8988T (cell line): Measurements from ENCODE around the gene TUBA3C.
"Not testable (repeated sequence)": the region's sequence is repeated elsewhere in the genome, so short reads cannot be mapped to it uniquely, and the experiment has no call there.

Source experiments
- DNase-seq: peaks from one replicate; pipeline ENCODE4 v3.0.0; 2011

Gene TUBA3C

GRCh38 chr13:19181621-19182485 is at the start of gene TUBA3C:
Gene TUBA3C (minus strand): TSS chr13:19181824. CDS start chr13:19181747, 77 bp downstream.
- DNase-seq, result no peak

DNA sequence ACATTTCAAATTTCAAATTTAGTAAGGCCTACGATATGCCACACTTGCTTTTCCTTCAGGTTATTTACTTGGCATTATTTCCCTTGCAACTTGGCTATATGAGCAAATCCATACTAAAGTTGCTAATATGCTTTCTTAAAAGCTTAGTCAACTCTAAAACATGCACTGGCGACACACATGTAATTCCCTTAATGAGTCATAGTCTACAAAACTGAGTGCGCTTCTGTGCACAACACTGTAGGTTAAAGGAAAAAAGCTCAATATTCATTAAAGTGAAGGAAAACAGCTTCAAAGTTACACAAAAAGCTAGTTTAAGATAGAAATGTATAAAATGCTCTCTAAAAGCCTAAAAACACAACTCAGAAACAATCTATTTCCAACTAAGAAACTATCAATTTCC is 25.8 kb upstream of the TUBA3C start:
- not testable (repeated sequence) for DNase-seq

- not testable (repeated sequence) for DNase-seq
Observed at GRCh38 chr13:19192622-19193021, 11.0 kb upstream of the TUBA3C start.

DNA sequence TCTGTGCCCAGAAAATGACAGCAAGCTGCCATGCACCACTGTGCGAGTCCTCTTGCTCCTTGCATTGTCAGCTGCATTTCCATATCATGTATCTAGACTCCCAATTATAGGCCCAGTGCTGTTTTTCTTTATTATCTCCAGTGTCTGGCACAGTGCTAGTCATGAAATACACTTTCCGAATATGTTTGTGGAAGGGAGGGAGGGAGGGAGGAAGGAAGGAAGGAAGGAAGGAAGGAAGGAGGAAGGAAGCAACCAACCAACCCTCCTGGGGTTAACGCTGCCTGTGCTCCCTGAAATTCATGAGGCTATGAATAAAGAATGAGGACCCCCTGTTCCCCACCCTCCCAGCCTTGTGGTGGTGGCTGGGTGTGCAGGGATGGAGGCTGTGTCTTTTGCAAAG is 8.3 kb upstream of the TUBA3C start:
- DNase-seq, result not testable (repeated sequence)

GRCh38 chr13:19189368-19189767 is 7.7 kb upstream of the TUBA3C start:
- not testable (repeated sequence) for DNase-seq

- DNase-seq, result no peak
Observed at GRCh38 chr13:19185865-19186645, 4.4 kb upstream of the TUBA3C start.

GRCh38 chr13:19185086-19185864 is 3.7 kb upstream of the TUBA3C start:
- DNase-seq, result no peak

DNA sequence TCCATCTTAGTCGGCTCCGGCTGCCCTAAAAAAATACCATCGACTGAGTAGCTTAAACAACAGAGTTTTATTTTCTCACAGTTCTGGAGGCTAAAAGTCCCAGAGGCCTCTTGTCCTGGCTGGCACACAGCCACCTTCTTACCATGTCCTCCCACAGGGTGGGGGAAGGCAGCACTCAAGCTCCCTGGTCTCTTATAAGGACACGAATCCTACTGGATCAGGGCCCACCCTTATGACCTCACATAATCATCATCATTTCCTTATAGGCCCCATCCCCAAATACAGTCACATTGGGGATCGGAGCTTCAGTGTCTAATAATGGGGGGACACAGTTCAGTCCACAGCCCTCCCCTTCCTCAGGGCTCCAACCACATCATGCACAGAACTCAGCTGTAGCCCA is 2.6 kb upstream of the TUBA3C start:
- no peak for DNase-seq

DNA sequence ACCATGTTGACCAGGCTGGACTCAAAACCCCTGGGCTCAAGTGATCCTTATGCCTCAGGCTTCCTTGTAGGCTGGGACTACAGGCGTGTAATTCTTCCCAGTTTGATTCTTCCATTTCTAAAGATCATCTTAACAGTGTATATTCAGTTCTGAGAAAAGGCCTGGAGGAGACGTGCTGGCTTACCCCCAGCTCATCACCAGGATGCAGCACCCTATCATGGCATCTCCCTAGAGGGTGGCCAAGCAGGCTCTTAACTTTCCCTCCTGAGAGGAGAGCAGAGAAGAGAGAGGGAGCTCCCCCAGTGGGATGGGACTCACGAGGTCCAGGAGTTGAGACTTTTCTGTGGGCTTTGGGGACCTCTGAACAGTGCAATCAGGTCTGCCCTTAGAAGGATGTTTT is 2.1 kb upstream of the TUBA3C start:
- no peak for DNase-seq

- DNase-seq, result no peak
Observed at GRCh38 chr13:19182536-19182935, 912 bp upstream of the TUBA3C start.

GRCh38 chr13:19181021-19181620 is 503 bp downstream of the TUBA3C start:
- DNase-seq, result no peak

DNA sequence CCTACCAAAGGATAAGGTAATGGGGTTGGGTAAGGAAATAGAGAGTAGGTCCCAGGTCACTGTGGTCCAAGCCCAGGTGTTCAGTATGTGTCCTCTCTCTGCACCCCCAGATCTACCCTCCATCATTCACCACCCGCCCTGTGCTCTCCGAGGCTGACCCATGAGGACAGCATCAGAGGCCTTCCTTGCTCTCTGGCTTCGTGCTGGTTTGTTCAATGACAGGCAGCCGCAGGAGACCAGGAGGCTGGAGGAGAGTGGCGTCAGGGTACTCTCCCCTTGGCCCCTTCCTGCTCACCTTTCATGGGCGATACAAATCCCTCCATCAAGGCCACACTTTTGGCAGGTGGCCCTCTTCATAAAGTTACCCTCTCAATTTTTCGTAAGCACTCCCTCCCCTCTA is 1.7 kb downstream of the TUBA3C start:
- DNase-seq, result no peak

GRCh38 chr13:19178901-19179593 is 2.6 kb downstream of the TUBA3C start:
- no peak for DNase-seq

GRCh38 chr13:19176981-19177776 is 4.4 kb downstream of the TUBA3C start:
- not testable (repeated sequence) for DNase-seq

DNA sequence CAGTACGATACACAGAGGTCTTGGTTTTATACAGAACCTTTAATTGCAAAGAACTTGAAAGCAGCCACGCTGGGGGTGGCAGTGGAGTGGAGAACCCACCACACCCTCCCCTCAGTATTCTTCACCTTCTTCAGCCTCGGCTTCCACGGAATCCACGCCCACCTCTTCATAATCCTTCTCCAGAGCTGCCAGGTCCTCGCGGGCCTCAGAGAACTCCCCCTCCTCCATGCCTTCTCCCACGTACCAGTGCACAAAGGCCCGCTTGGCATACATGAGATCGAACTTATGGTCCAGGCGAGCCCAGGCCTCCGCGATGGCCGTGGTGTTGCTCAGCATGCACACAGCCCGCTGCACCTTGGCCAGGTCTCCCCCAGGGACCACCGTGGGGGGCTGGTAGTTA is 7.9 kb downstream of the TUBA3C start:
- no peak for DNase-seq

DNA sequence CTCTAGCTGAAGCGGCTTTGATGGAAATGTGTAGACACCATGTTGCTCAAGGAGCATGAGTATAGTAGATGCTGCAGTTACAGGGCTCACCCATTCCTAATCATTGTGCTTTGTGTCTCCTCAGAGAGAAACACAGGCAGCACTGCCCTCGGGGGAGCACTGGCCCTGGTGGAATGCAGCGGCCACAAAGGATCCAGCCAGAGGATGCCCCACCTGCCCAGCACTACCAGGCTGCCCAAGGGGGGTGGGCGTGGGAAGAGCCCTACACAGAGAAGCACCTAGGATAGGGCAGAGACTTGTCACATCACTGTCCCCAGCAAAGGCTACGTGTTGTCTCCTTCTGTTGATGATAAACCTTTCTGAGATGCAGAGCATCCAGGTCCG is 9.0 kb downstream of the TUBA3C start:
- no peak for DNase-seq

GRCh38 chr13:19172007-19172646 is 9.5 kb downstream of the TUBA3C start:
- DNase-seq, result no peak

GRCh38 chr13:19171563-19171962 is 10.1 kb downstream of the TUBA3C start:
- DNase-seq, result no peak

GRCh38 chr13:19169991-19170390 is 11.6 kb downstream of the TUBA3C start:
- DNase-seq, result no peak

DNA sequence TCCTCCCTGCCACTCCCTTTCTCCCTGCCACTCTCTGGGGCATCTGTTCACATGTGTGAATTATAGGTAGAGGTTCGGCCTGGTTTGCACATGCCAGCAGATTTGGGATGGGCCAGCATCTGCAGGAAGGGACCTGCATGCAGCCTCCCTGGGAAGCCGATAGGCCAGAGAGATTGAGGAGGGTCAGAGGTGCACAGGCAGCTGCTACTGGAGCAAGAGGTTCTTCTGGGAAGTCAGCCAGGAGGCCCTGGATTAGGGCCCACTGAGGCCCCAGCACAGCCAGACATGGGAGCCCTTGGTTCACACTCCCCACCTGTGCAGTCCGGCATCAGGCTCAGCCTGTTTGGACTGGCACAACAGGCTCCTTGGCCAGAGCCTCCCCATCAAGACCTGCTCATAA is 12.1 kb downstream of the TUBA3C start:
- DNase-seq, result no peak

GRCh38 chr13:19161308-19161707 is 20.3 kb downstream of the TUBA3C start:
- no peak for DNase-seq
